HCT116 (cell line): ENCODE measurements around the gene IL36B. TPM values are rescaled to one million over a fixed set of nuclear protein-coding genes. Genes with fewer than 3 reads are reported as not detected.

Experiments used
- ATAC-seq: fragments of 200-7000 bp; cut with Tn5 transposase; 2 replicates; pipeline ENCODE4 v1.9.1; 2020; ENCODE audit warnings: mild to moderate bottlenecking, moderate library complexity
- BruUV-seq: library from RNA; stranded (reverse); fragments of 400-500 nt; replicated peaks from 2 replicates; lab custom pipeline; 2021; lab: Mats Ljungman, UMichigan
- CTCF ChIA-PET: fragments of 300-600 bp; sonication (Branson Sonifier 250); formaldehyde crosslinking; loops from one replicate; lab custom pipeline; 2021; ENCODE audit warnings: antibody characterized with exemption; lab: Charles Lee
- POLR2A ChIA-PET: fragments of 300-600, 350-600 bp; sonication (Branson Sonifier 250); formaldehyde crosslinking; loops from one replicate; lab custom pipeline; 2021; ENCODE audit warnings: antibody characterized with exemption; lab: Charles Lee
- RAD21 ChIA-PET, 2 experiments: fragments of 300-600 bp; sonication (Branson Sonifier 250); formaldehyde crosslinking; loops; one replicate each; lab custom pipeline; 2023; ENCODE audit warnings: low total read pairs in 2 of 2; ENCODE audit not compliant: uncharacterized antibody in 2 of 2, unreplicated experiment in 2 of 2, low non-redundant PET in 1 of 2; lab: Charles Lee
- DNase-seq: peaks from one replicate; pipeline ENCODE4 v3.0.0-alpha.2; 2010; ENCODE audit warnings: low read depth, low spot score
- H2AFZ ChIP-seq: fragments of 200-600 bp; shearing (Covaris generic), sonication (generic); 2 replicates; pipeline ENCODE4 v1.6.1; 2017; ENCODE audit warnings: low read depth, mixed run types, mixed read lengths, antibody characterized with exemption, low read length; ENCODE audit not compliant: poor library complexity, severe bottlenecking
- H3K27ac ChIP-seq: 2 replicates; pipeline ENCODE4 v1.5.1; 2012; ENCODE audit warnings: low read depth, low read length
- H3K27me3 ChIP-seq: fragments of 200-600 bp; sonication (generic); 2 replicates; pipeline ENCODE4 v1.6.1; 2016; ENCODE audit warnings: mixed run types, low read length, mixed read lengths; ENCODE audit not compliant: insufficient read depth
- H3K36me3 ChIP-seq, 2 experiments: fragments of 200-500 bp in 1 of 2; fragments of 200-600 bp in 1 of 2; sonication (Bioruptor generic) in 1 of 2; sonication (generic) in 1 of 2; 2 replicates each; pipeline versions ENCODE4 v1.5.1 to v1.6.1; 2014 to 2016; ENCODE audit warnings: low read length in 2 of 2, inconsistent platforms in 1 of 2, mixed read lengths in 1 of 2, mixed run types in 1 of 2; ENCODE audit not compliant: insufficient read depth in 2 of 2, control insufficient read depth in 1 of 2
- H3K4me1 ChIP-seq, 2 experiments: fragments of 200-600 bp in 1 of 2; sonication (generic) in 1 of 2; 2 replicates each; pipeline versions ENCODE4 v1.5.1 to v1.6.1; 2012 to 2017; ENCODE audit warnings: low read length in 2 of 2, inconsistent platforms in 1 of 2, mild to moderate bottlenecking in 1 of 2, mixed read lengths in 1 of 2, mixed run types in 1 of 2, moderate library complexity in 1 of 2; ENCODE audit not compliant: insufficient read depth in 2 of 2, control insufficient read depth in 1 of 2
- H3K4me2 ChIP-seq: fragments of 200-600 bp; sonication (generic); 2 replicates; pipeline ENCODE4 v1.6.1; 2017; ENCODE audit warnings: mixed run types, low read length, mixed read lengths
- H3K4me3 ChIP-seq, 2 experiments: fragments of 200-600 bp in 1 of 2; sonication (generic) in 1 of 2; replicated peaks in 1 of 2; 2 replicates each; pipeline ENCODE4 v1.5.1; 2011 to 2016; ENCODE audit warnings: low read length in 2 of 2, control low read depth in 1 of 2, low read depth in 1 of 2, mild to moderate bottlenecking in 1 of 2, mixed read lengths in 1 of 2, mixed run types in 1 of 2
- H3K79me2 ChIP-seq: fragments of 200-600 bp; sonication (generic); 2 replicates; pipeline ENCODE4 v1.6.1; 2017; ENCODE audit warnings: mild to moderate bottlenecking, mixed run types, low read length, moderate library complexity, mixed read lengths; ENCODE audit not compliant: insufficient read depth
- H3K9ac ChIP-seq: fragments of 200-600 bp; sonication (generic); 2 replicates; pipeline ENCODE4 v1.6.1; 2016; ENCODE audit warnings: low read length, mixed read lengths
- H3K9me2 ChIP-seq: fragments of 200-600 bp; sonication (generic), shearing (Covaris generic); 2 replicates; pipeline ENCODE4 v1.6.1; 2017; ENCODE audit warnings: mixed run types, mild to moderate bottlenecking, moderate library complexity; ENCODE audit not compliant: insufficient read depth
- H3K9me3 ChIP-seq, 2 experiments: fragments of 200-500 bp in 1 of 2; fragments of 200-600 bp in 1 of 2; sonication (Bioruptor generic) in 1 of 2; sonication (generic) in 1 of 2; 2 replicates each; pipeline ENCODE4 v1.6.1; 2014 to 2017; ENCODE audit warnings: low read length in 2 of 2, mixed read lengths in 2 of 2, inconsistent platforms in 1 of 2, low read depth in 1 of 2, mild to moderate bottlenecking in 1 of 2, mixed run types in 1 of 2, moderate library complexity in 1 of 2; ENCODE audit not compliant: control insufficient read depth in 1 of 2, insufficient read depth in 1 of 2
- H4K20me1 ChIP-seq: fragments of 200-600 bp; sonication (generic), shearing (Covaris generic); 2 replicates; pipeline ENCODE4 v1.6.1; 2017; ENCODE audit warnings: mixed run types, mild to moderate bottlenecking, moderate library complexity; ENCODE audit not compliant: insufficient read depth
- CBX3 ChIP-seq: IDR thresholded peaks from 2 replicates; pipeline ENCODE4 v1.6.1; 2012; ENCODE audit warnings: low read depth
- CTCF ChIP-seq, 3 experiments: fragments of 200-600 bp in 1 of 3; sonication (generic) in 1 of 3; IDR thresholded peaks in 2 of 3; conservative IDR thresholded peaks in 1 of 3; 2 replicates each; pipeline ENCODE4 v1.5.1; 2012 to 2017; ENCODE audit warnings: low read depth in 2 of 3, low read length in 2 of 3, antibody characterized with exemption in 1 of 3, borderline replicate concordance in 1 of 3, control low read depth in 1 of 3, mild to moderate bottlenecking in 1 of 3, mixed read lengths in 1 of 3, mixed run types in 1 of 3, moderate library complexity in 1 of 3; ENCODE audit not compliant: insufficient read depth in 1 of 3
- ELF1 ChIP-seq: IDR thresholded peaks from 2 replicates; pipeline ENCODE4 v1.6.1; 2012; ENCODE audit warnings: low read depth, borderline replicate concordance
- EZH2 ChIP-seq: fragments of 200-600 bp; sonication (generic); IDR thresholded peaks from 2 replicates; pipeline ENCODE4 v1.6.1; 2017; ENCODE audit warnings: antibody characterized with exemption, mixed run types
- EZH2phosphoT487 ChIP-seq: fragments of 200-600 bp; IDR thresholded peaks from 2 replicates; pipeline ENCODE4 v1.6.1; 2018; ENCODE audit warnings: antibody characterized with exemption, borderline replicate concordance
- FOSL1 ChIP-seq: IDR thresholded peaks from 2 replicates; pipeline ENCODE4 v1.6.1; 2012; ENCODE audit warnings: low read depth
- JUND ChIP-seq: IDR thresholded peaks from 2 replicates; pipeline ENCODE4 v1.6.1; 2012
- MAX ChIP-seq: IDR thresholded peaks from 2 replicates; pipeline ENCODE4 v1.6.1; 2012
- POLR2A ChIP-seq: IDR thresholded peaks from 2 replicates; pipeline ENCODE4 v1.7.0; 2011; ENCODE audit warnings: borderline replicate concordance; ENCODE audit not compliant: insufficient read depth, insufficient read length; ENCODE audit errors: extremely low read depth
- POLR2AphosphoS5 ChIP-seq: IDR thresholded peaks from 2 replicates; pipeline ENCODE4 v1.6.1; 2011; ENCODE audit warnings: mild to moderate bottlenecking, low read depth, low read length, moderate library complexity
- SIN3A ChIP-seq: IDR thresholded peaks from 2 replicates; pipeline ENCODE4 v1.6.1; 2012; ENCODE audit warnings: low read depth
- SRF ChIP-seq: IDR thresholded peaks from 2 replicates; pipeline ENCODE4 v1.6.1; 2012; ENCODE audit warnings: low read depth
- YY1 ChIP-seq: IDR thresholded peaks from 2 replicates; pipeline ENCODE4 v1.6.1; 2011; ENCODE audit warnings: low read length, low read depth, moderate library complexity, mild to moderate bottlenecking; ENCODE audit not compliant: insufficient replicate concordance; ENCODE audit errors: extremely low read depth
- ZNF274 ChIP-seq: fragments of 200-500 bp; sonication (Bioruptor generic); IDR thresholded peaks from 2 replicates; pipeline ENCODE4 v1.6.1; 2014; ENCODE audit warnings: mild to moderate bottlenecking, low read depth, low read length, inconsistent platforms
- intact Hi-C: fragments of 100-400 bp; cut with micrococcal nuclease; formaldehyde crosslinking; loops from 2 replicates; pipeline ENCODE4 v1.10.0; 2022
- total RNA-seq: library from RNA; stranded (reverse); gene quantifications from one replicate; pipeline ENCODE4 v1.2.1, GENCODE V29; 2021; ENCODE audit not compliant: unreplicated experiment

IL36B gene
- total RNA-seq, 1 experiment from 2014 or later = not detected

- ATAC-seq (no peak), DNase-seq (no peak)
- Histone ChIP-seq H3K79me2 (no peaks in the 10 kb centered on the region), H3K4me1 (no peaks in the 10 kb centered on the region), H3K9ac (no peak overlapping the region), H4K20me1 (no peaks in the 10 kb centered on the region), H3K9me2 (no peaks in the 10 kb centered on the region), H3K4me3 (no peak overlapping the region), H3K4me2 (no peak overlapping the region), H3K27ac (no peak overlapping the region), H3K27me3 (no peaks in the 10 kb centered on the region), H3K36me3 (no peaks in the 10 kb centered on the region), H2AFZ (no peak overlapping the region), H3K9me3 (peaks cover 15 to 25% of the 10 kb centered on the region in 2 experiments; a peak in 3 of 4 replicates)
- CTCF ChIA-PET = no interaction called here
- RAD21 ChIA-PET = no interaction called here
- no TSS peak for BruUV-seq
- intact Hi-C loops = no loop called here
- TF ChIP-seq SRF (no peak), CBX3 (peak; percentile 77; the same call in 1 of the 2 replicates), JUND (no peak), FOSL1 (no peak), CTCF (IDR thresholded peaks at IDR 0.05 in 2 of 3, conservative IDR thresholded peaks at IDR 0.05 in 1 of 3; ENCODE audit: borderline replicate concordance in 1 of 3, insufficient read depth in 1 of 3, low read depth in 2 of 3, low read length in 2 of 3) (no peak)
- POLR2A ChIA-PET = no interaction called here
These were observed 52.2 kb downstream of the IL36B start for GRCh38 chr2:113000436-113000835.

GRCh38 chr2:112997151-112997550 lies 55.5 kb downstream of the IL36B start:
- no peak overlapping the region for H2AFZ ChIP-seq
- no peaks in the 10 kb centered on the region for H3K4me1 ChIP-seq
- DNase-seq = no peak
- no peaks in the 10 kb centered on the region for H3K27me3 ChIP-seq
- ChIA-PET RAD21 (no interaction called here), CTCF (no interaction called here), POLR2A (no interaction called here)
- H3K79me2 ChIP-seq = no peaks in the 10 kb centered on the region
- no peak overlapping the region for H3K9ac ChIP-seq
- no peak overlapping the region for H3K4me2 ChIP-seq
- no peaks in the 10 kb centered on the region for H3K36me3 ChIP-seq
- no peak overlapping the region for H3K4me3 ChIP-seq
- ATAC-seq = no peak
- no peak overlapping the region for H3K27ac ChIP-seq
- no TSS peak for BruUV-seq
- no peaks in the 10 kb centered on the region for H3K9me2 ChIP-seq
- intact Hi-C loops = no loop called here
- no peaks in the 10 kb centered on the region for H4K20me1 ChIP-seq
- H3K9me3 ChIP-seq = peaks cover 15 to 25% of the 10 kb centered on the region in 2 experiments; a peak in 3 of 4 replicates
- no peak for TF ChIP-seq MAX
- no peak for TF ChIP-seq CBX3
- TF ChIP-seq POLR2AphosphoS5 = no peak
- no peak for TF ChIP-seq ZNF274
- no peak for TF ChIP-seq POLR2A
- TF ChIP-seq YY1 = no peak
- TF ChIP-seq SIN3A = no peak
- TF ChIP-seq EZH2phosphoT487 = no peak
- TF ChIP-seq FOSL1 = no peak
- TF ChIP-seq ELF1 = no peak
- no peak for TF ChIP-seq CTCF (IDR thresholded peaks at IDR 0.05 in 2 of 3, conservative IDR thresholded peaks at IDR 0.05 in 1 of 3; ENCODE audit: borderline replicate concordance in 1 of 3, insufficient read depth in 1 of 3, low read depth in 2 of 3, low read length in 2 of 3)
- TF ChIP-seq EZH2 = no peak
